ENCODE measurements around the gene CDHR1.
A peak's percentile ranks its signal among the peaks of the same experiment; 100 is the strongest.
"Not testable (repeated sequence)": the region's sequence is repeated elsewhere in the genome, so short reads cannot be mapped to it uniquely, and the experiment has no call there.

Gene CDHR1

GRCh38 chr10:84175436-84175835, 18.9 kb upstream of the CDHR1 start:
- no peak for DNase-seq

- no peak for DNase-seq
These were observed 18.0 kb upstream of the CDHR1 start for GRCh38 chr10:84176351-84176750.

DNA sequence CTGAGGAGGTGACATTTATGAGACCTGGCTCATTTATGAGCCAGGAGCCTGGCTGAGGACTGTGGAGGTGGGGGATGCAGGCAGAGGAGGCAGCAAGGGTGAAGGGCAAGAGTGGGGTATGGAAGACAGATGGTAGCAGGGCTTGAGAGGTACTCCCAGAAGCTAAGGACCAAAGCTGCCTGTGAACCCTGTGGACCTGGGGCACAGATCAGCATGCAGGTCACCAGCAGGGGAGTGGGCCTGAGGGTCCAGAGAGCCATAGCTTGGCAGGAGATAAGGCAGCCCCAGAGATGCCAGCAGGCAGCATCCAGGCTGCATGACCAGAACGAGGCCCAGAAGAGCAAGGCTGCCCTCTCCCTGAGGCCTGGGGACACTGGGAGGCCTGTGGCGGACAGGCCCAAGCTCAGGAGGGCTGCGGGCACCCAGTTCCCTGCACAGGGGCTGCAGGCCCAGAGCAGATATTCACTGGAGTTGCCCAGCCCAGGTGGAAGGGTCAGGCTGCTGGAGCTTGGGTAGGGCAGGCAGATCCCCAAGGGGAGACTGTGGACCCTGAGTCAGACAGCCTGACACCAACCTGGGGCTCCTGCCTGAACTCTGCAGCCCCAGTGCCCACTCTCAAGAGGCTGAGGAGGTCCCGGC, 17.4 kb upstream of the CDHR1 start:
- no peak for DNase-seq

DNA sequence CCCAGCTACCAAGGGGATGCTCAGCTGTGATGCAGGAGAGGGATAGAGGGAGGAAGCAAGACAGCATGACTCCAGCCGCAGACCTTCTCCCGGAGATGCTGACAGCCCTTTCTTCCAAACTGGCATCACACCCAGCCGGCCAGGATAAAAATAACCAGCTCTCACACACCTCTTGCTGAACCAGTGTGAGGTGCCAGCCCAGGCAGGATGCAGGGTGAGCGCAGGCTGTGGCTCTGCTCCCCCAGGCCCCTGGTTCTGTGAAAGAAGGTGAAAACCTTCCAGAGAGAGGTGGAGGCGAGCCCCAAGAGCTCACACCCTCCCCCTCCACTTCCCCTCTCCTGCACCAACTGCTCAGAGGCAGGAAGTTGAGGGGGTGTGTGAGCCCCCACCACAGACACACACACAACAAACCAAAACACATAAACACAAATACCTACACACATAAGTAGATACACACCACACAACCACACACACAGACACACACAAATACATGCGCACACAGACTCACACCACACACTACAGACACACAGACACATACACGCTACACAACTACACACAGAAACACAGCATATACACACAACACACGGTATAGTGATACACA, 16.7 kb upstream of the CDHR1 start:
- no peak for DNase-seq

- no peak for DNase-seq
These were observed 16.2 kb upstream of the CDHR1 start for GRCh38 chr10:84178160-84178609.

GRCh38 chr10:84179059-84179710, 15.2 kb upstream of the CDHR1 start:
- DNase-seq = no peak

DNA sequence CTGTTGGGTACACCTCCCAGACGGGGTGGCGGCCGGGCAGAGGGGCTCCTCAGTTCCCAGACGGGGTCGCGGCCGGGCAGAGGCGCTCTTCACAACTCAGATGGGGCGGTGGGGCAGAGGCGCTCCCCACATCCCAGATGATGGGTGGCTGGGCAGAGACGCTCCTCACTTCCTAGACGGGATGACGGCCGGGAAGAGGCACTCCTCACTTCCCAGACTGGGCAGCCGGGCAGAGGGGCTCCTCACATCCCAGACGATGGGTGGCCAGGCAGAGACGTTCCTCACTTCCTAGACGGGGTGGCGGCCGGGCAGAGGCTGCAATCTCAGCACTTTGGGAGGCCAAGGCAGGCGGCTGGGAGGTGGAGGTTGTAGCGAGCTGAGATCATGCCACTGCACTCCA, 14.0 kb upstream of the CDHR1 start:
- DNase-seq = not testable (repeated sequence)

GRCh38 chr10:84181631-84182030, 12.7 kb upstream of the CDHR1 start:
- DNase-seq = no peak

DNA sequence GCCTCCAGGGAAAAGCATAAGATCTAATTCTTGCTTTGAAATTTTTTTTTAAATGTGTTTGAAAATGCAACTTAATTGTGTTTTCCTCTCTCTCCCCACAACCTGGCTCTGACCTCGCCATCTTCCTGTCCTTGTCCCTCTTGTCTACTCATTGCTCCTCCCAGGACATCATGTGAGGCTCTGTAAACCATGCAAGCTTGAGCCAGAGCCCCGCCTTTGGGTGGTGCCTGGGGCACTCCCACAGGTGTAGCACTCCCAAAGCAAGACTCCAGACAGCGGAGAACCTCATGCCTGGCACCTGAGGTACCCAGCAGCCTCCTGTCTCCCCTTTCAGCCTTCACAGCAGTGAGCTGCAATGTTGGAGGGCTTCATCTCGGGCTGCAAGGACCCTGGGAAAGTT, 9.8 kb upstream of the CDHR1 start:
- no peak for DNase-seq

- no peak for DNase-seq
These were observed 8.7 kb upstream of the CDHR1 start for GRCh38 chr10:84185526-84186175.

DNA sequence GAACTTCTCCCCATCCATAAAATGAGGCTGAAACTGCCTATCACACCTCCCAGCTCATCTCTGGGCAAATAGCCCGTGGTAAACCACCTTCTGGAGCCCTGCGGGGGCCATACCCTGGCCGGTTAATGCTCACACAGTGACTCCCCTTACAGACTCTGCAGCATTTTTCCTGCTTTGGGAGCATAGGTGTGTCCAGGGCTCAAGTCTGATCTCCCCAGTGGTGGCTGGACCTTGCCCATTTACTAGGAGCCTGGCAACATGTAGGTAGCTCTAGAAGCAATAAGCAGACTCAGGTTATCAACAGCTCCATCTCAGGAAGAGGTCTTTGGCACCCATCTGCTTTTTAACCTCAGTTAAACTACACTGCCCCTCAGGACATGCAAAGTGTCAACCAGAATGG, 5.5 kb upstream of the CDHR1 start:
- DNase-seq = no peak

- DNase-seq = no peak
These were observed 3.7 kb upstream of the CDHR1 start for GRCh38 chr10:84190621-84191020.

GRCh38 chr10:84191106-84191505, 3.2 kb upstream of the CDHR1 start:
- DNase-seq = no peak

DNA sequence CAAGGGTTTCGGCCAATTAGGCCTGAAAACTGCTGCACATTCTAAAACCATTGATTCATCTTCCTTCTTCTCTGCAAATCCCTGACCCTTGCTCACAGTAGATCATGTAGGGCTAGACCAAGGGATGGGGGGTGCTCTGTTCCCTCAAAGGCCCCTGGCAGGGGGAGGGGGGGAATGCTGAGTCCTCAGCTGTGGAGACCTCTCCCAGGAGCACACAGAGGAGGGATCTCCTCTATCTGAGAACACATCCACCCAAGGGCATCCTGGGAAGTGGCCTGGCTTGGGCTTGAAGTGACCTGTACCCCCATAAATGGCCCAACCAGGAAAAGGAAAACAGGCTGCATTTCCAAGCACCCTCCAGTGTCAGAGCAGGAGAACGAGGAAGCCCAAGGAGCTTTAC, 1.0 kb upstream of the CDHR1 start:
- no peak for DNase-seq

- DNase-seq = no peak
These were observed 402 bp upstream of the CDHR1 start for GRCh38 chr10:84193846-84194423.

DNA sequence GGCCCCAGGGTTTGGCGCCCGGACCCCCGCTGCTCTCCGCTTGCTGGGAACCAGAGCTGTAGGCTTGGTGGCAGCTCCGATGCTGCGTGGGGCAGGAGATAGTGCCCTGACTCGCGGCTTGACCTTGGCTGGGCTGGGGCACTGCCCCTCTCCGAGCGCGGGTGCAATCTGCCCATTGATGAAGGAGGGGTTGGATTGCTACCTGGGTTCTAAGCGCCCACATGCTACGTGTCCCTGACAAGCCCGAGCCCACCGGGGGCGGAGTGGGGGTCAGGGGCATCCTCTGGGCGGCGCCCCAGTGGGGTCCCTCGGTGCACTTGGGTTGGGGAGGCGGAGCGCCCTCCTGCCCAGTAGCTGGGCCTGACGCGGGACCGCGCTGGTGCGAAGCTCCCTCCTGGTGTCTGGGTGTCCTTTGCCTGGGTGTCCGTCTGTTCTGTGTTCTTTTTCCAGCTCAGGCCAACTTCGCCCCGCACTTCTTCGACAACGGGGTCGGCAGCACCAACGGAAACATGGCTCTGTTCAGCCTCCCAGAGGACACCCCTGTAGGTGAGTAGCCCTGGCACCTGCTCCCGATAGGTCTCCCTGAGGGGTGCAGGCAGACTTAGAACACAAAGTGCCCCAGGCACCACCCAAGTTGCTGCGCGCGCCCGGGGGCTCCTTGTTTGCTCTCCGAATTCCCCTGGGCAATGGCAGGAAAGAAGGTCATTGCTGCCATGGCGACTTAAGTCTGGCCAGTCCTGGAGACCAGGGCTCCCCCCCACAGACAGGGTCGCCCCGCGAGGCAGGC, 900 bp downstream of the CDHR1 start:
- no peak for DNase-seq

- DNase-seq = no peak
These were observed 1.7 kb downstream of the CDHR1 start for GRCh38 chr10:84196083-84196482.

GRCh38 chr10:84196941-84197340, 2.6 kb downstream of the CDHR1 start:
- DNase-seq = no peak

GRCh38 chr10:84197643-84198042, 3.3 kb downstream of the CDHR1 start:
- no peak for DNase-seq

- DNase-seq = no peak
These were observed 4.0 kb downstream of the CDHR1 start for GRCh38 chr10:84198206-84198915.

DNA sequence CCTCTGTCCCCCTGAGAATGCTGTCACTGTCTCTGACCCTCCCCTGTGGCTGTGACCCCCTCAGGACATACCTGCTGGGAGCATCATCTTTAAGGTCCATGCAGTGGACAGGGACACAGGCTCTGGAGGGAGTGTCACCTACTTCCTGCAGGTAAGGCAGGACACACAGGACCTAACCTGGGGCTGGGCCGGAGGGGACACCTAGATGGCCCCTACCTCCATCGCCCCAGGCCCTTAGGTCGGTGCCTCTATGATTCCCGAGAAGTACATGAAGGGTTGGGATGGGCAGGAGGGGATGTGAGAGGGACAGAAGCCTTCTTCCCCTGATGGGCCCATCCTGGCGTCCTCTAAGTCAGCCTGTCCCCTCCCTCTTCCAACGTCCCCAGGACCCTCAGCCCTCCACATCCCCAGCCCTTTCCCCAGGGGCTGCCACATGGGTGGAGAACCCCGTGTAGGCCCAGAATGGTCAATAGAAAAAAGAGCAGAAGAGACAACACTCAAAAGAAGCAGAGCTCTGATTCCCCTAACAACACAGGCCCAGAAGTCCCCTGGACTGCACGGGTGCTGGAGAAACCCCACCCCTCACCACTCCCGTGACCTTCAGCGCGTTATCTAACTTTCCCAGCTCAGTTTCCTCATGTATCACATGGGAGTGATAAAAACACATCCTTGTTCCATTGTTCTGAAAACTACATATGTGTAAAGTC, 6.4 kb downstream of the CDHR1 start:
- DNase-seq = peak; percentile 79

- no peak for DNase-seq
These were observed 6.9 kb downstream of the CDHR1 start for GRCh38 chr10:84201244-84201606.
